ENCODE results near the gene TMEM130.

Gene TMEM130

GRCh38 chr7:98807068-98808048, 62.5 kb downstream of the TMEM130 start:
- H3K36me3 Mint-ChIP-seq (ENCODE audit: insufficient read depth) = peaks cover 7% of the 10 kb centered on the region
- H3K27me3 Mint-ChIP-seq = peaks cover 29 to 51% of the 10 kb centered on the region in 2 donors
- ATAC-seq (replicated peaks) (no peak), DNase-seq (no peak)
- no peaks in the 10 kb centered on the region for H3K9me3 Mint-ChIP-seq
- H3K27ac Mint-ChIP-seq = no peak overlapping the region
- no peak overlapping the region for H3K4me3 Mint-ChIP-seq
- H3K4me1 Mint-ChIP-seq (ENCODE audit: low read depth in 2 of 2) = no peaks in the 10 kb centered on the region

GRCh38 chr7:98805956-98806838, 63.6 kb downstream of the TMEM130 start:
- peaks cover 30 to 54% of the 10 kb centered on the region in 2 donors for H3K27me3 Mint-ChIP-seq
- no peak for DNase-seq
- H3K4me3 Mint-ChIP-seq = no peak overlapping the region
- ATAC-seq (replicated peaks) = no peak
- H3K27ac Mint-ChIP-seq = no peak overlapping the region
- H3K9me3 Mint-ChIP-seq = no peaks in the 10 kb centered on the region
- H3K36me3 Mint-ChIP-seq (ENCODE audit: insufficient read depth) = peaks cover 7% of the 10 kb centered on the region
- H3K4me1 Mint-ChIP-seq (ENCODE audit: low read depth in 2 of 2) = no peaks in the 10 kb centered on the region

GRCh38 chr7:98802781-98803110, 67.1 kb downstream of the TMEM130 start:
- H3K36me3 Mint-ChIP-seq (ENCODE audit: insufficient read depth) = peaks cover 5% of the 10 kb centered on the region
- H3K9me3 Mint-ChIP-seq = peaks cover 1 to 14% of the 10 kb centered on the region in 2 donors
- DNase-seq (no peak), ATAC-seq (replicated peaks) (no peak)
- H3K27ac Mint-ChIP-seq = no peak overlapping the region
- no peaks in the 10 kb centered on the region for H3K4me1 Mint-ChIP-seq (ENCODE audit: low read depth in 2 of 2)
- H3K4me3 Mint-ChIP-seq = no peak overlapping the region
- H3K27me3 Mint-ChIP-seq = peaks cover 37 to 57% of the 10 kb centered on the region in 2 donors

DNA sequence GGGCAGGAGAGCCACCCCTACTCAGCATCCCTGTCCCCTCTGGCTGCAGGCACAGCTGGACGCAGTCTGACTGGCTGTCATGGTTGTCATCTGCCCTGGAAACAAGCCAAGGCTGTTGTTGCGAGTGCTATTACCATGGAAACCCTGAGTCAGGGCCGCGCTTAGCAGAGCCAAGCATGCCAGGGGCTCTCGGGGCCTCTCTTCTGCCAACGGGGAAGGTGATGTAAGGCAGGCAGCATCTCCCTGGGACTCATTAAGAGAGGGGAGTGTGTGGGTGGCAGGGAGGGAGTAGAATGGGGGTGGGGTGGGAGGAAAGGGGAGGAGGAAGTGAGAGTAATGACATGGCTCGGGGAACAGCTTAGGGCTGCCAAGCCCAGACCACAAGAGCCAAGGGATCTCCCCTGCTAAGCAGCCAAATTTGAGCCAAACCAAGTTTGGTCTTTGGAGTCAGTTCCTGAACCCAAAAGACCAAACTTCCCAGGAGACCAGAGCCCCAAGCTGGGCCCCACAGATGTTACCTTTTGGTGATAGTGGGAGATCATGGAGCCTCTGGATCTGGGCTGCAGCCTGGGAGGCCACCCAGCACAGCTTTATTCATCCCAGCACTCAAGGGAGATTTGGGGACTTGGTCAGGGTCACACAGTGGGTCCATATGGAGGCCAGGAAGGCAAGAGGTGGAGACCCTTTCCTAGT, 67.6 kb downstream of the TMEM130 start:
- Mint-ChIP-seq H3K9me3 (peaks cover 1 to 14% of the 10 kb centered on the region in 2 donors), H3K36me3 (ENCODE audit: insufficient read depth) (peaks cover 5% of the 10 kb centered on the region), H3K27ac (no peak overlapping the region), H3K27me3 (peaks cover 35 to 52% of the 10 kb centered on the region in 2 donors), H3K4me1 (ENCODE audit: low read depth in 2 of 2) (no peaks in the 10 kb centered on the region), H3K4me3 (no peak overlapping the region)
- DNase-seq = no peak
- peak; percentile 32 for ATAC-seq (replicated peaks)

- Mint-ChIP-seq H3K4me3 (no peak overlapping the region), H3K27me3 (peaks cover 26 to 41% of the 10 kb centered on the region in 2 donors), H3K4me1 (ENCODE audit: low read depth in 2 of 2) (no peaks in the 10 kb centered on the region), H3K9me3 (peaks cover 1 to 14% of the 10 kb centered on the region in 2 donors), H3K27ac (no peak overlapping the region), H3K36me3 (ENCODE audit: insufficient read depth) (peaks cover 5% of the 10 kb centered on the region)
- ATAC-seq (replicated peaks) (no peak), DNase-seq (no peak)
Measured at GRCh38 chr7:98800996-98801395, 68.8 kb downstream of the TMEM130 start.

GRCh38 chr7:98797150-98797549, 72.7 kb downstream of the TMEM130 start:
- peaks cover 5% of the 10 kb centered on the region for H3K36me3 Mint-ChIP-seq (ENCODE audit: insufficient read depth)
- H3K27me3 Mint-ChIP-seq = peaks cover 14 to 45% of the 10 kb centered on the region in 2 donors
- ATAC-seq (replicated peaks) (no peak), DNase-seq (no peak)
- peaks cover 1 to 14% of the 10 kb centered on the region in 2 donors for H3K9me3 Mint-ChIP-seq
- H3K4me3 Mint-ChIP-seq = no peak overlapping the region
- no peaks in the 10 kb centered on the region for H3K4me1 Mint-ChIP-seq (ENCODE audit: low read depth in 2 of 2)
- no peak overlapping the region for H3K27ac Mint-ChIP-seq

Measured in effector memory CD8-positive, alpha-beta T cell (primary cell).